GM12892 (cell line): ENCODE data around the gene SFI1.

Experiments
- POLR2A ChIP-seq: IDR thresholded peaks from 2 replicates; pipeline ENCODE4 v1.6.1; 2011; ENCODE audit warnings: low read depth, low read length, control low read depth
- POLR2AphosphoS5 ChIP-seq: IDR thresholded peaks from 2 replicates; pipeline ENCODE4 v1.6.1; 2011; ENCODE audit warnings: low read depth, low read length, control low read depth

- TF ChIP-seq POLR2A (no peak), POLR2AphosphoS5 (no peak)
Measured at GRCh38 chr22:31496735-31497146, 405 bp downstream of the SFI1 start.
